Peyer's patch (tissue), 4 donors: ENCODE data around the gene LRRC47. TPM values are rescaled to one million over a fixed set of nuclear protein-coding genes. Genes with fewer than 3 reads are reported as not detected.

Source experiments
- DNase-seq, 3 donors: peaks; one replicate each; pipeline ENCODE4 v3.0.0-alpha.2; 2017 to 2019
- H3K27ac ChIP-seq, 4 donors: fragments of 200-600 bp; sonication (generic); one replicate each; pipeline ENCODE4 v1.5.1; 2016 to 2019
- H3K27me3 ChIP-seq, 2 donors: fragments of 200-600 bp; sonication (generic); one replicate each; pipeline ENCODE4 v1.5.1; 2019
- H3K36me3 ChIP-seq, 3 donors: fragments of 200-600 bp; sonication (generic); one replicate each; pipeline ENCODE4 v1.5.1; 2016 to 2019
- H3K4me1 ChIP-seq, 4 donors: fragments of 200-600 bp; sonication (generic); one replicate each; pipeline ENCODE4 v1.5.1; 2016 to 2019
- H3K4me3 ChIP-seq, 4 donors: fragments of 200-600 bp; sonication (generic); 1 replicate in 3 of 4; 2 replicates in 1 of 4; pipeline ENCODE4 v1.5.1; 2016 to 2019; ENCODE audit warnings: mild to moderate bottlenecking in 1 of 4
- H3K9me3 ChIP-seq, 4 donors: fragments of 200-600 bp; sonication (generic); one replicate each; pipeline ENCODE4 v1.5.1; 2016 to 2019; ENCODE audit warnings: mild to moderate bottlenecking in 1 of 4
- POLR2A ChIP-seq, 2 donors: fragments of 450-650 bp; IDR thresholded peaks; one replicate each; pipeline ENCODE4 v1.5.1; 2017; ENCODE audit warnings: antibody characterized with exemption in 2 of 2, mild to moderate bottlenecking in 2 of 2, moderate library complexity in 2 of 2
- total RNA-seq, 4 donors: library from RNA; depleted of rRNA; stranded (reverse); fragments of >200 nt; gene quantifications; one replicate each; pipeline ENCODE4 v1.1.0, GENCODE V29; 2016
- TF ChIP-seq, protein P1 (sequence below), 6 experiments: fragments of 450-650 bp in 4 of 6; fragments of 200-600 bp in 2 of 6; sonication (generic) in 1 of 6; IDR thresholded peaks; one replicate each; pipeline ENCODE4 v1.5.1; 2017 to 2019; ENCODE audit warnings: antibody characterized with exemption in 6 of 6, mild to moderate bottlenecking in 3 of 6, moderate library complexity in 1 of 6

Gene LRRC47
- total RNA-seq, 4 donors from 2014 or later: 31.3 to 99.0 (median 40.8) TPM

DNA sequence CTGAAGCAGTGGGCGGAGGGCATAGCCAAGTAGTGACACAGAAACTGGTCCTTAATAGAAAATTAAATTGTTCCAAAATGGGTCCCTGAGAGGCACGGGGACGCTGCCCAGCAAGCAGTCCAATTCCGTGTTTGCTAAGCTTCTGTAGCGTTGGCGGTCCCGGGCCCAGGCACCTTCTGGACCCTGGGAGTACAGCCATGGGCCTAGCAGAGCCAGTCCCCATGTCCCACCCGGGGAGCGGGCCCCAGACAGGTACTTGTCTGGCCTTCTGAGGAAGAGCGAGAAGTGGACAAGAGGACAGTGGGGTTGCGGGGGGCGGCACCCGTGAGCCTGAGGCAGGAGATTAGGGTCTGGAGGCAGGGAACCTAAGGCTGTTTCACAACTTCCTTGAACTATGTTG, 55.5 kb downstream of the LRRC47 start:
- no peak for DNase-seq
- Histone ChIP-seq H3K36me3 (peaks cover 0 to 23% (median 0%) of the 10 kb centered on the region in 3 donors), H3K4me1 (peaks cover 0 to 7% (median 0%) of the 10 kb centered on the region in 4 donors), H3K9me3 (no peaks in the 10 kb centered on the region), H3K27me3 (no peaks in the 10 kb centered on the region), H3K27ac (no peak overlapping the region), H3K4me3 (no peak overlapping the region)
- TF ChIP-seq POLR2A (IDR thresholded peaks at IDR 0.05): no peak
- TF ChIP-seq, protein P1, sequence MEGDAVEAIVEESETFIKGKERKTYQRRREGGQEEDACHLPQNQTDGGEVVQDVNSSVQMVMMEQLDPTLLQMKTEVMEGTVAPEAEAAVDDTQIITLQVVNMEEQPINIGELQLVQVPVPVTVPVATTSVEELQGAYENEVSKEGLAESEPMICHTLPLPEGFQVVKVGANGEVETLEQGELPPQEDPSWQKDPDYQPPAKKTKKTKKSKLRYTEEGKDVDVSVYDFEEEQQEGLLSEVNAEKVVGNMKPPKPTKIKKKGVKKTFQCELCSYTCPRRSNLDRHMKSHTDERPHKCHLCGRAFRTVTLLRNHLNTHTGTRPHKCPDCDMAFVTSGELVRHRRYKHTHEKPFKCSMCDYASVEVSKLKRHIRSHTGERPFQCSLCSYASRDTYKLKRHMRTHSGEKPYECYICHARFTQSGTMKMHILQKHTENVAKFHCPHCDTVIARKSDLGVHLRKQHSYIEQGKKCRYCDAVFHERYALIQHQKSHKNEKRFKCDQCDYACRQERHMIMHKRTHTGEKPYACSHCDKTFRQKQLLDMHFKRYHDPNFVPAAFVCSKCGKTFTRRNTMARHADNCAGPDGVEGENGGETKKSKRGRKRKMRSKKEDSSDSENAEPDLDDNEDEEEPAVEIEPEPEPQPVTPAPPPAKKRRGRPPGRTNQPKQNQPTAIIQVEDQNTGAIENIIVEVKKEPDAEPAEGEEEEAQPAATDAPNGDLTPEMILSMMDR (IDR thresholded peaks at IDR 0.05): no peak

DNA sequence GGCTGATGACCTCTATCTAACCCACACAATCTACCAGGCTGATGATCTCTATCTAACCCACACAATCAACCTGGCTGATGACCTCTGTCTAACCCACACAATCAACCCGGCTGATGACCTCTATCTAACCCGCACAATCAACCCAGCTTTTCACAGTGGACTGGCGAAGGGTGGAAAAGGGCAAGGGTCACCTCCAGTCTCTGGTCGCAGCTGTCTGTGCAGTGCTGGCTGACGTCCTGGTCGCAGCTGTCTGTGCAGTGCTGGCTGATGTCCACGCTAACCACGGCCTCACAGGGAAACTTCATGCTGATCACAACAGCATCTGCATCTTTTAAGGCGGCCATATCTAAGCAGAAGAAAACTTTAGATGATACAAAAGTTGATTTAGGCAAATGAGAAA, 56.3 kb downstream of the LRRC47 start:
- Histone ChIP-seq H3K9me3 (no peaks in the 10 kb centered on the region), H3K4me1 (peaks cover 0 to 5% (median 0%) of the 10 kb centered on the region in 4 donors), H3K27ac (no peak overlapping the region), H3K27me3 (no peaks in the 10 kb centered on the region), H3K4me3 (no peak overlapping the region), H3K36me3 (peaks cover 0 to 23% (median 0%) of the 10 kb centered on the region in 3 donors)
- TF ChIP-seq POLR2A (IDR thresholded peaks at IDR 0.05): no peak
- TF ChIP-seq, protein P1 (IDR thresholded peaks at IDR 0.05): no peak
- no peak for DNase-seq

DNA sequence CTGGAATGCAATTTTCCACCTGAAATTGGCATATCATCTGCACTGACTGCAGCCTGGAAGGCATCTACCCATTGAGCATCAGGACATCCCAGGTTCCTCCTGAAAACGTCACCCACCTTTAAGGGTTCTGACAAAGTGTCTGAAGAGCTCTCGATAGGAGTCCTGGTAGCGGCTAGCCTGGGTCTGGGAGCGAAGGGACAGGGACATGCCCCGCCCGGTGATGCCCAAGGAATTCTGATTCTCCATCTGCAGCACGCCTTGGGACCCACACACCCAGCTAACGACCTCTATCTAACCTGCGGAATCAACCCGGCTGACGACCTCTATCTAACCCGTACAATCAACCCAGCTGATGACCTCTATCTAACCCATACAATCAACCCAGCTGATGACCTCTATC, 57.4 kb downstream of the LRRC47 start:
- no peak for TF ChIP-seq POLR2A (IDR thresholded peaks at IDR 0.05)
- TF ChIP-seq, protein P1 (IDR thresholded peaks at IDR 0.05): no peak
- H3K4me3 ChIP-seq: no peak overlapping the region
- no peaks in the 10 kb centered on the region for H3K4me1 ChIP-seq
- H3K27ac ChIP-seq: no peak overlapping the region
- no peaks in the 10 kb centered on the region for H3K27me3 ChIP-seq
- no peak for DNase-seq
- peaks cover 0 to 23% (median 0%) of the 10 kb centered on the region in 3 donors for H3K36me3 ChIP-seq
- H3K9me3 ChIP-seq: no peaks in the 10 kb centered on the region

DNA sequence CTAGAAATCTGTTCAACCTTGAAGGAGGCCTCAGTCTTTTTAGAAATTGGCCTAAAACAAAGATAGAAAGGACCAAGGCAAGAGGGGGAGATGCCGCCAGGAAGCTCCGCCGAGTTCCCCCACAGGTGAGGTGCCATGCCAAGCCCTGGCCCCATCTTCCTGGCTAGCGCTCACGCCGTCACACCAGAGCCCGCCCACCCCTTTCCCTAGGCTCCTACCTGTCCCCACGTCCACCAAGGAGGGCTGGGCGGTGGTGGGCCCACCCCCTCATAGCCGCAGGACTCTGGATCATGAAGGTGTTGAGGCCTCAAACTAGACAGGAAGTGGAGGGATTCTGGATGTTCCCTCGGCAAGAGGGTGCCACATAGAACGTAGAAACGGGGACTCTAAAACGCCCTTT, 59.6 kb downstream of the LRRC47 start:
- DNase-seq: no peak
- Histone ChIP-seq H3K9me3 (no peaks in the 10 kb centered on the region), H3K4me1 (no peaks in the 10 kb centered on the region), H3K36me3 (peaks cover 0 to 23% (median 0%) of the 10 kb centered on the region in 3 donors), H3K4me3 (no peak overlapping the region), H3K27me3 (peaks cover 0 to 3% of the 10 kb centered on the region in 2 donors), H3K27ac (no peak overlapping the region)
- TF ChIP-seq, protein P1 (IDR thresholded peaks at IDR 0.05): no peak
- no peak for TF ChIP-seq POLR2A (IDR thresholded peaks at IDR 0.05)

DNA sequence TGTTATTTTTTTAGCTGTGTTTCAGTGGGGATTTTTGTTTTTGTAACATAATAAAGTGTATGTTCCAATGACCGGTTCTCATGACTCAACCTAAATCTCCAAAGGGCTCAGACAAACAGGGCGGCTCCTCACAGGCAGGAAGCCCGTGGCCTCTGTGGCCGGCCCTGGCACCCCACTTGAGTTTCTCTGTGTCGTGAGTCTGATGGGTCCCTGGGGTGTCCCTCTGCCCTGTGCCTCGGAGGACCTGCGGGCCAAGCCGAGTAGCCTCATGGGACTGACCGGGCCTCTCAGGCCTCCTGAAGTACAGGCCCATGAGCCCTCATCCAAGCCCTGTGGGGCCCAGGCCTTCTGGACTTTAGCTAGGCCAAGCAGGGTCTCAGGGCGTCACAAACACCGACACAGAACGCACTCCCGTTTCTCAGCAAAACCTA, 60.2 kb downstream of the LRRC47 start:
- no peak for DNase-seq
- no peaks in the 10 kb centered on the region for H3K9me3 ChIP-seq
- no peaks in the 10 kb centered on the region for H3K4me1 ChIP-seq
- TF ChIP-seq, protein P1 (IDR thresholded peaks at IDR 0.05): no peak
- TF ChIP-seq POLR2A (IDR thresholded peaks at IDR 0.05): no peak
- H3K27ac ChIP-seq: no peak overlapping the region
- H3K36me3 ChIP-seq: peaks cover 0 to 23% (median 0%) of the 10 kb centered on the region in 3 donors
- no peak overlapping the region for H3K4me3 ChIP-seq
- H3K27me3 ChIP-seq: peaks cover 0 to 3% of the 10 kb centered on the region in 2 donors

DNA sequence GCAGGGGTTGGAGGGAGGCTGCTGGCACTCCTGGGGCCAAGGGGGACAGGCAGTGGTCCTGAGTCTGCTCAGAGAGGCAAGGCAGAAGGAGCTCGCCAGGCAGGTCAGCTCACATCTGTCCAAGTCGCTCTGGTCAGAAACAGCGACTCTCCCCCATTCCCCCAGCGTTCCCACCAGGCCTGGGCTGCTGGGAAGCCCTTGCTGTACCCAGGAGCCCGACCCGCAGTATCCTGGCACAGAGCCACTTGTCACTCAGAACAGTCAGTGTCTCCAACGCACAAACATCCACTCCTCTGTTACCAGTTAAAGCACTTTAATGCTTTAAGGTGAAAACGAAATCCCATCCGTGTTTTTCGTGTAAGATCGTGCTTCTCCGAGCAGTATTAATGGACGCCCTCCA, 60.6 kb downstream of the LRRC47 start:
- Histone ChIP-seq H3K27ac (no peak overlapping the region), H3K9me3 (no peaks in the 10 kb centered on the region), H3K4me3 (no peak overlapping the region), H3K4me1 (no peaks in the 10 kb centered on the region), H3K27me3 (peaks cover 0 to 3% of the 10 kb centered on the region in 2 donors), H3K36me3 (peaks cover 0 to 23% (median 0%) of the 10 kb centered on the region in 3 donors)
- TF ChIP-seq, protein P1 (IDR thresholded peaks at IDR 0.05): no peak
- TF ChIP-seq POLR2A (IDR thresholded peaks at IDR 0.05): no peak
- no peak for DNase-seq
